Mucosa of descending colon (tissue), 3 donors: ENCODE data around the gene ZBED5. TPM values are rescaled to one million over a fixed set of nuclear protein-coding genes. Genes with fewer than 3 reads are reported as not detected.

Experiments
- ATAC-seq: fragments of 200-7000 bp; cut with Tn5 transposase; one replicate; pipeline ENCODE4 v1.9.1; 2020; ENCODE audit warnings: mild to moderate bottlenecking, moderate library complexity
- DNase-seq, 3 donors: peaks; one replicate each; pipeline ENCODE4 v3.0.0-alpha.2; 2020
- H3K36me3 ChIP-seq: fragments of 200-600 bp; one replicate; pipeline ENCODE4 v1.8.0; 2021; ENCODE audit warnings: low read depth, mild to moderate bottlenecking
- H3K4me1 ChIP-seq: fragments of 200-600 bp; one replicate; pipeline ENCODE4 v1.8.0; 2021; ENCODE audit warnings: low read depth, mild to moderate bottlenecking
- H3K4me3 ChIP-seq: fragments of 200-600 bp; one replicate; pipeline ENCODE4 v1.8.0; 2021; ENCODE audit warnings: mild to moderate bottlenecking
- H3K9me3 ChIP-seq: fragments of 200-600 bp; one replicate; pipeline ENCODE4 v1.8.0; 2021; ENCODE audit warnings: mild to moderate bottlenecking
- CTCF ChIP-seq: fragments of 200-600 bp; IDR thresholded peaks from one replicate; pipeline ENCODE4 v1.8.0; 2022; ENCODE audit warnings: antibody characterized with exemption, mild to moderate bottlenecking
- intact Hi-C, 2 donors: fragments of 100-400 bp; cut with DNase I in 1 of 2; cut with micrococcal nuclease in 1 of 2; formaldehyde crosslinking; loops; one replicate each; pipeline versions ENCODE4 v1.11.0 to v1.11.1; 2022; cut with DNase I, micrococcal nuclease
- total RNA-seq, 3 donors: library from RNA; stranded (reverse); fragmentation: NEBNext Ultra II Directional in 2 of 3; extraction: Animal tissue kit (Norgen Biotek cat#: 25700) in 2 of 3; gene quantifications; one replicate each; pipeline versions ENCODE4 v1.2.1 to v1.2.4, GENCODE V29; 2021 to 2023
- donor health status: DM: no; HTN: no; CAD: no; lungs with moderate emphysema.
- donor health status: DM: no; HTN: no; CAD: no.
- donor health status: DM: no; HTN: yes; CAD: no.

The ZBED5 gene
- total RNA-seq, 3 donors from 2014 or later, result 39.5 to 54.2 (median 42.6) TPM

GRCh38 chr11:10857459-10857708, 469 bp downstream of the ZBED5 start:
- DNase-seq (no peak), ATAC-seq (peak; percentile 7)
- H3K36me3 ChIP-seq, result no peaks in the 10 kb centered on the region
- H3K4me3 ChIP-seq, result peak overlapping the region; percentile 47
- no peaks in the 10 kb centered on the region for H3K9me3 ChIP-seq
- TF ChIP-seq CTCF, result no peak
- intact Hi-C loops, result loop anchor here in 1 of 2 donors (5.0 kb wide), 2 partner anchors 50 to 75 kb away; partner anchors contain the start of gene EIF4G2
- H3K4me1 ChIP-seq, result peaks cover 20% of the 10 kb centered on the region

GRCh38 chr11:10856689-10857458, 979 bp downstream of the ZBED5 start:
- H3K36me3 ChIP-seq, result no peaks in the 10 kb centered on the region
- H3K4me3 ChIP-seq, result peak overlapping the region; percentile 47
- H3K9me3 ChIP-seq, result no peaks in the 10 kb centered on the region
- H3K4me1 ChIP-seq, result peaks cover 20% of the 10 kb centered on the region
- no peak for TF ChIP-seq CTCF
- intact Hi-C loops, result loop anchor here in 1 of 2 donors (5.0 kb wide), 2 partner anchors 50 to 75 kb away; partner anchors contain the start of gene EIF4G2
- ATAC-seq (peak; percentile 62), DNase-seq (peak in 1 of 3 donors; percentile 73)

GRCh38 chr11:10855295-10855694, 2.6 kb downstream of the ZBED5 start:
- DNase-seq (no peak), ATAC-seq (no peak)
- intact Hi-C loops, result loop anchor here in 1 of 2 donors (5.0 kb wide), 2 partner anchors 48 to 77 kb away; partner anchors contain the start of gene EIF4G2
- Histone ChIP-seq H3K36me3 (no peaks in the 10 kb centered on the region), H3K4me3 (no peak overlapping the region), H3K9me3 (no peaks in the 10 kb centered on the region), H3K4me1 (peaks cover 20% of the 10 kb centered on the region)
- TF ChIP-seq CTCF, result no peak

GRCh38 chr11:10847960-10848860, 9.6 kb downstream of the ZBED5 start:
- intact Hi-C loops, result no loop called here
- no peak for DNase-seq

GRCh38 chr11:10846660-10847059, 11.2 kb downstream of the ZBED5 start:
- H3K9me3 ChIP-seq, result no peaks in the 10 kb centered on the region
- H3K4me1 ChIP-seq, result peaks cover 26% of the 10 kb centered on the region
- intact Hi-C loops, result no loop called here
- DNase-seq (no peak), ATAC-seq (no peak)
- H3K36me3 ChIP-seq, result no peaks in the 10 kb centered on the region
- no peak overlapping the region for H3K4me3 ChIP-seq
- TF ChIP-seq CTCF, result no peak

More at GRCh38 chr11:10847960-10848860, 9.6 kb downstream of the ZBED5 start:
- H3K4me3 ChIP-seq, result no peak overlapping the region
- H3K4me1 ChIP-seq, result peaks cover 18% of the 10 kb centered on the region
- H3K9me3 ChIP-seq, result no peaks in the 10 kb centered on the region
- no peaks in the 10 kb centered on the region for H3K36me3 ChIP-seq
- ATAC-seq, result no peak
- no peak for TF ChIP-seq CTCF
